CD14-positive monocyte (primary cell): ENCODE data around the gene RPL27A. TPM values are rescaled to one million over a fixed set of nuclear protein-coding genes. Genes with fewer than 3 reads are reported as not detected.

Source experiments
- DNase-seq, 3 donors: peaks; one replicate each; pipeline ENCODE4 v3.0.0-alpha.2; 2011 to 2022
- H2AFZ ChIP-seq: 2 replicates; pipeline ENCODE4 v1.6.0; 2012; ENCODE audit warnings: mild to moderate bottlenecking, low read depth, low read length, inconsistent platforms; ENCODE audit not compliant: insufficient read depth, poor library complexity, severe bottlenecking
- H3K27ac ChIP-seq, 2 donors: 1 replicate in 1 of 2; 2 replicates in 1 of 2; pipeline ENCODE4 v1.5.1; 2012 to 2013; ENCODE audit warnings: low read length in 2 of 2, control low read depth in 1 of 2, inconsistent platforms in 1 of 2, low read depth in 1 of 2, mild to moderate bottlenecking in 1 of 2
- H3K27me3 ChIP-seq, 2 donors: one replicate each; pipeline versions ENCODE4 v1.6.0 to v1.6.1; 2011 to 2013; ENCODE audit warnings: low read length in 2 of 2; ENCODE audit not compliant: control insufficient read depth in 2 of 2, insufficient read depth in 2 of 2
- H3K36me3 ChIP-seq, 2 donors: replicated peaks in 1 of 2; 1 replicate in 1 of 2; 2 replicates in 1 of 2; pipeline versions ENCODE4 v1.5.1 to v1.6.1; 2012 to 2013; ENCODE audit warnings: low read length in 2 of 2, control low read depth in 1 of 2, inconsistent platforms in 1 of 2, mild to moderate bottlenecking in 1 of 2; ENCODE audit not compliant: insufficient read depth in 2 of 2, control insufficient read depth in 1 of 2
- H3K4me1 ChIP-seq, 2 donors: 1 replicate in 1 of 2; 2 replicates in 1 of 2; pipeline versions ENCODE4 v1.5.1 to v1.6.1; 2012 to 2013; ENCODE audit warnings: low read length in 2 of 2, control low read depth in 1 of 2, inconsistent platforms in 1 of 2, mild to moderate bottlenecking in 1 of 2, moderate library complexity in 1 of 2; ENCODE audit not compliant: insufficient read depth in 2 of 2, control insufficient read depth in 1 of 2
- H3K4me2 ChIP-seq: replicated peaks from 2 replicates; pipeline ENCODE3; 2012; ENCODE audit warnings: low read length, moderate library complexity, mild to moderate bottlenecking; ENCODE audit not compliant: poor library complexity, severe bottlenecking; ENCODE audit errors: extremely low read depth
- H3K4me3 ChIP-seq, 3 experiments: fragments of 200-600 bp in 1 of 3; sonication (generic) in 1 of 3; replicated peaks in 1 of 3; 1 replicate in 2 of 3; 2 replicates in 1 of 3; pipeline ENCODE4 v1.5.1; 2011 to 2013; ENCODE audit warnings: low read length in 3 of 3, mild to moderate bottlenecking in 3 of 3, control low read depth in 2 of 3, low read depth in 2 of 3, inconsistent platforms in 1 of 3, moderate library complexity in 1 of 3
- H3K79me2 ChIP-seq: 2 replicates; pipeline ENCODE4 v1.6.0; 2012; ENCODE audit warnings: mild to moderate bottlenecking, control low read depth, inconsistent platforms, low read length, moderate library complexity; ENCODE audit not compliant: insufficient read depth
- H3K9ac ChIP-seq: 2 replicates; pipeline ENCODE4 v1.6.0; 2017; ENCODE audit warnings: low read length, mild to moderate bottlenecking; ENCODE audit not compliant: insufficient read depth, poor library complexity, severe bottlenecking
- H3K9me3 ChIP-seq, 2 donors: replicated peaks in 1 of 2; 1 replicate in 1 of 2; 2 replicates in 1 of 2; pipeline versions ENCODE4 v1.5.1 to v1.6.1; 2012 to 2013; ENCODE audit warnings: low read length in 2 of 2, control low read depth in 1 of 2; ENCODE audit not compliant: control insufficient read depth in 1 of 2, insufficient read depth in 1 of 2
- H4K20me1 ChIP-seq: 2 replicates; pipeline ENCODE4 v1.6.0; 2012; ENCODE audit warnings: mild to moderate bottlenecking, low read length, control low read depth, moderate library complexity; ENCODE audit not compliant: insufficient read depth
- H3K27ac Mint-ChIP-seq, 7 donors: one replicate each; pipeline ENCODE4 v1.8.0; 2020; ENCODE audit warnings: mild to moderate bottlenecking in 7 of 7, mixed read lengths in 7 of 7, moderate library complexity in 6 of 7, inconsistent platforms in 2 of 7
- H3K27me3 Mint-ChIP-seq, 3 donors: one replicate each; pipeline ENCODE4 v1.8.0; 2021 to 2022; ENCODE audit warnings: low read depth in 3 of 3, mild to moderate bottlenecking in 3 of 3, mixed read lengths in 3 of 3, moderate library complexity in 3 of 3, inconsistent platforms in 1 of 3
- H3K36me3 Mint-ChIP-seq, 2 donors: one replicate each; pipeline ENCODE4 v1.8.0; 2020; ENCODE audit warnings: mixed read lengths in 2 of 2, inconsistent platforms in 1 of 2, mild to moderate bottlenecking in 1 of 2
- H3K4me1 Mint-ChIP-seq: one replicate; pipeline ENCODE4 v1.8.0; 2020; ENCODE audit warnings: mild to moderate bottlenecking, mixed read lengths
- H3K4me3 Mint-ChIP-seq, 2 donors: one replicate each; pipeline ENCODE4 v1.8.0; 2020; ENCODE audit warnings: mild to moderate bottlenecking in 2 of 2, mixed read lengths in 2 of 2, moderate library complexity in 1 of 2
- H3K9me3 Mint-ChIP-seq, 7 donors: one replicate each; pipeline ENCODE4 v1.8.0; 2020 to 2022; ENCODE audit warnings: mixed read lengths in 7 of 7, mild to moderate bottlenecking in 6 of 7, moderate library complexity in 6 of 7, inconsistent platforms in 2 of 7
- CTCF ChIP-seq: fragments of 200-600 bp; IDR thresholded peaks from one replicate; pipeline ENCODE4 v1.8.0; 2022; ENCODE audit warnings: antibody characterized with exemption, mild to moderate bottlenecking
- WGBS: methylation state at CpG from one replicate; pipeline ENCODE4 v1.1.5; 2013; ENCODE audit warnings: missing lambda C conversion rate; ENCODE audit not compliant: insufficient coverage; 5-methylcytosine and 5-hydroxymethylcytosine counted together
- intact Hi-C, 2 donors: fragments of 100-400 bp; cut with micrococcal nuclease; formaldehyde crosslinking; loops; one replicate each; pipeline versions ENCODE4 v1.15.0 to v1.15.1; 2023
- polyA plus RNA-seq, 3 donors: library from polyadenylated mRNA; depleted of rRNA in 1 of 3; unstranded in 2 of 3; stranded (reverse) in 1 of 3; fragments of 300-500 nt in 2 of 3; fragments of >200 nt in 1 of 3; fragmentation: Illumina TruSeq in 2 of 3; gene quantifications; 1 replicate in 2 of 3; 2 replicates in 1 of 3; pipeline ENCODE4 v1.2.3, GENCODE V29; 2012 to 2021

Gene RPL27A
- polyA plus RNA-seq, 3 donors, result 572 to 1,233 (median 1,091) TPM

GRCh38 chr11:8676458-8676857, 6.1 kb upstream of the RPL27A start:
- intact Hi-C loops, result loop anchor here in 1 of 2 donors (10.0 kb wide), 1 partner anchor 288 kb away; the partner anchor contains the start of gene TMEM9B
- no CpG with 5 or more reads among the region's 1 CpG for WGBS
- peaks cover 1% of the 10 kb centered on the region in 2 donors for H3K4me1 ChIP-seq
- Mint-ChIP-seq H3K27me3 (no peaks in the 10 kb centered on the region), H3K4me3 (no peak overlapping the region), H3K36me3 (peaks cover 21 to 23% of the 10 kb centered on the region in 2 donors), H3K9me3 (peaks cover 0 to 4% (median 0%) of the 10 kb centered on the region in 7 donors), H3K4me1 (peaks cover 1% of the 10 kb centered on the region), H3K27ac (no peak overlapping the region)
- no peak overlapping the region for H3K9ac ChIP-seq
- H4K20me1 ChIP-seq, result no peaks in the 10 kb centered on the region
- no peak for DNase-seq
- H3K27me3 ChIP-seq, result no peaks in the 10 kb centered on the region
- no peak overlapping the region for H3K4me2 ChIP-seq
- H3K27ac ChIP-seq, result no peak overlapping the region
- H3K79me2 ChIP-seq, result peaks cover under 1% of the 10 kb centered on the region
- TF ChIP-seq CTCF, result no peak
- peaks cover 30 to 53% of the 10 kb centered on the region in 2 donors for H3K36me3 ChIP-seq
- no peak overlapping the region for H3K4me3 ChIP-seq
- no peaks in the 10 kb centered on the region for H3K9me3 ChIP-seq
- H2AFZ ChIP-seq, result no peak overlapping the region

- H3K4me3 Mint-ChIP-seq, result no peak overlapping the region
These were observed 3.6 kb upstream of the RPL27A start for GRCh38 chr11:8679006-8679405.

More at GRCh38 chr11:8679006-8679405, 3.6 kb upstream of the RPL27A start:
- H3K27ac Mint-ChIP-seq, result no peak overlapping the region
- TF ChIP-seq CTCF, result no peak
- Histone ChIP-seq H3K9me3 (no peaks in the 10 kb centered on the region), H3K4me3 (no peak overlapping the region), H3K4me2 (no peak overlapping the region), H3K36me3 (peaks cover 19 to 39% of the 10 kb centered on the region in 2 donors), H2AFZ (no peak overlapping the region), H3K27me3 (no peaks in the 10 kb centered on the region), H3K9ac (no peak overlapping the region), H3K4me1 (peaks cover 16 to 20% of the 10 kb centered on the region in 2 donors), H4K20me1 (peaks cover 9% of the 10 kb centered on the region), H3K27ac (no peak overlapping the region), H3K79me2 (peaks cover 26% of the 10 kb centered on the region)
- H3K27me3 Mint-ChIP-seq, result no peaks in the 10 kb centered on the region
- WGBS, result no CpG with 5 or more reads among the region's 1 CpG
- H3K9me3 Mint-ChIP-seq, result peaks cover 0 to 6% (median 0%) of the 10 kb centered on the region in 7 donors
- H3K36me3 Mint-ChIP-seq, result peaks cover 9 to 11% of the 10 kb centered on the region in 2 donors
- intact Hi-C loops, result loop anchor here in 1 of 2 donors (10.0 kb wide), 1 partner anchor 286 kb away; the partner anchor contains the start of gene TMEM9B
- no peak for DNase-seq
- H3K4me1 Mint-ChIP-seq, result peaks cover 18% of the 10 kb centered on the region
